Islet precursor cell (in vitro differentiated cells): Measurements from ENCODE around the gene SCO1.
"Not testable (repeated sequence)": the region's sequence is repeated elsewhere in the genome, so short reads cannot be mapped to it uniquely, and the experiment has no call there.

ENCODE experiments used
- DNase-seq: peaks from one replicate; pipeline ENCODE4 v3.0.0-alpha.2; 2018

The SCO1 gene

DNA sequence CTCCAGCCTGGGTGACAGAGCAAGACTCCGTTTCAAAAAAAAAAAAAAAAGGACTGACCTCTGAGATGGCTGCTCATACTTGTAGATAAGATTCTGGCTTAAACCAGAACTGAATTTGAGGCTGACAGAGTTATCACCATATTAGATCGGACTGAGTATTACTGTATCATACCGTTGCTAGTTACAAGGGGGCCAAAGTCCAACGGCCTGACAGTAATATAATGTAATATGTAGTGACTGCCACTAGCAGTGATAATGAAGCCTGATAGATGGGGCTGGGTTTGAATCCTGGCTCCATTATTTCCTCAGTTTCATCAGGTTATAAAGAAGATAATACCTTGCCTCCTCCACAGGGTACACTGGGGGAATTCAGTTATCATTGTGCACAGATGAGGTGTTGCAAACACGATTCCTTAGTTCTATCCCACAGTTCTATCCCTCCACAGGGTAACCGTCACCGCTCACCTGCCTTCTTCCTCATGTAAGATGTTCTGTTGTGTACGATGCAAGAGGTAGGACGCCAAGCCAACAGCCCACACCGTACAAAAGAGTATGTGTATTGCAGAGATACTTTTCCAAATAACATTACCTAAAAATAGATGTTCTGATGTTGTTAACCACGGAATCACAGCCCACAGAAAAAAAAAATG lies 27.3 kb upstream of the SCO1 start:
- DNase-seq, result no peak

DNA sequence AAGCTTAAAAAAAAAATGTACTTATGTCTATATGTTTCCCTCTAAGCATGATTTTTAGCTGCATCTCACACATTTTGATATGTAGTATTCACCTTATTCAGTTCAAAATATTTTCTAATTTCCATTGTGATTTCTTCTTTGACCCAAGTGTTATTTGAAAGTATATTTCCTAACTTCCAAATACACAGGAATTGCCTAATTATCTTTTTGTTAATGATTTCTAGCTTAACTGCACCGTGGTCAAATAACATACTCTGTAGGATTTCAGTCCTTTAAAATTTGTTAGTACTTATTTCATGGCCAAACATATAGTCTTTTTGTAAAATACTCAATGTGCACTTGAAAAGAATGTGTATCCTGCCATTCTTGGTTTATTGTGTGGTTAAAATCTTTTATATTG lies 21.2 kb upstream of the SCO1 start:
- no peak for DNase-seq

DNA sequence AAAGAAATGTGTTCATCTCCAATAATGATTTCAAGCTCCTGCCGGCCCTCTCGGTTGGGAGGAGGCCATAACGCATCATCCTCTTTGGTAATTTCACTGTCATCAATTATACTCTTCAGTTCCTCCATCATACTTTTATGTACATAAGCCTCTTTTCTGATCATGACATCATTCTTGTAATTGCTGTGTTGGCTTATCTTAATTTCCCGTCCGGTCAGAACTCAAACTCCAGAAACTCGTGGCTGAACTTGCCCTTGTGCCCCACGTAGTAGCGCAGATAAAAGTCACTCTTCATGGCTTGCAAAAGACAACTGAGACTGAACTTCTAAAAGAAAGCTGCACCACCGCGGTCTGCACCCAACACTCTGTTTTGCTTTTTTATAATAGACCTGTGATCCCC lies 18.9 kb upstream of the SCO1 start:
- no peak for DNase-seq

DNA sequence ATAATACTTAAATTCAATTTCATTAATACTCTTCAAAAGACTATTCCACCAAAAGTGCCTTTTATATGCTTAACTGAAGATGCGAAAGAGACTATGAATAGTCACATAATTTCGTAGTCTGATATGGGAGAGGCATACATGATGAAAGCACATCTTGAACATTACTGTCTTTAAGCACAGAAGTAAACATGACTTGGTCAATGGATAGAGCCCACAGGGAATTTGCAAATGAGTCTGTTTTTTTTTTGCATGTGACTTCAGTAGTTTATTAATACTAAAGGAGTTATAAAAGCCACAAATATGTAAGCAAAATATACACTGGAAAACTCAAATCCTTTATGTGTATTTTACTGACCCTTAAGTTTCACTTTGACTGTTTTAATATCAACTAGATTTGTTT lies 16.0 kb upstream of the SCO1 start:
- DNase-seq, result no peak

DNA sequence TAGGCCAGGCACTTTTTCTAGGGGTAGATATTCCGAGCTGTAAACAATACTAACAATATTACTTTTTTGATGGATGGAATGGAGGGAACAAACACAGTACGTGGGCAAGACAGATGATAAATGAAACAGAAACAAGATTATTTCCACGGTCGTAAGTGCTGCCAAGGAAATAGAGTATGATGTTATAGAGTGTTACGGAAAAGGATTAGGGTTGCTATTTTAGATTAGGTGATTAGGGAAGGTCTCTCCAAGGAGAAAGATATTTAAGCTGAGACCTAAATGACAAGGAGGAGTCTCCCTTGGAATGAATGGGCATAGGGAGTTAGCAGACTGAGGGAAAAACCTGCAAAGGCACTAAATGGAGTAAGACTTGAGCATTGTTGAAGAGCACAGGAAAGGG lies 8.4 kb upstream of the SCO1 start:
- DNase-seq, result no peak

DNA sequence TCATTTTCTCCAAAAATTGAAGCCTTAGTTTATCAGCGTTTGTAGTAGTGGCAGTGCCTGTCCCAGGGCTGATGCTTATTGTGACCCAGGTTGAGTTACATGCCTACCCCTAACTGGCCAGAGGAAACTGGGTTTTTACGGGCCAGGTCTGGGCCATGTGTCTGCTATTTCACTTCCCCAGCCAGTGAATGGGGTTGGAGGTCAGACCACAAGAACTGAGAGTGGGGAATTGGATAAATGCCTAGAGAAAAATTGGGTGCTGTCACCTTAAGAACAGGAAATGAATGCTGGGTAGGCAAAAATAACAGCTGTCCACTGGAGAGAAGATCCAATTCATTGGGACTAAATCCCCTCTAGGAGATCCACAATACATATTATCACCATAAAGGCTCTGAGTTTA lies 5.2 kb upstream of the SCO1 start:
- peak; percentile 70 for DNase-seq

DNA sequence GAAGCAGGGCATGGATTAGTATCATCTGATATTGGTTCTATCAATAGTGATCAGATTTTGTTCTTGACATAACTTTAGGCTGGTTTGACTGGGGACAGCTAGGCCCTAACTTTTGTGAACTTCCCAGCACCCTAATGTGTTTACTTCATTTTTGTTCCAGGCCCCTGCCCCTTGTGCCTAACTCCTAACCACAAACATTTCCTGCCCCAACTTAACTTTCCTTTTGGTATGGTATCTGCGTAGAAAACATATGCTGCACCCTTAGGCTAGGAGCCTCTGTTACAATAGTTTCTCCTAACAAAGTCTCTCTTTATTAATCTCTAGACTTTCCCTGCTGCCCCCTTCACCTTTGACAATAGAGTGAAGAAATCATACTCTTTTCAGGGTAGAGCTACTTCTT lies 2.5 kb upstream of the SCO1 start:
- DNase-seq, result no peak

DNA sequence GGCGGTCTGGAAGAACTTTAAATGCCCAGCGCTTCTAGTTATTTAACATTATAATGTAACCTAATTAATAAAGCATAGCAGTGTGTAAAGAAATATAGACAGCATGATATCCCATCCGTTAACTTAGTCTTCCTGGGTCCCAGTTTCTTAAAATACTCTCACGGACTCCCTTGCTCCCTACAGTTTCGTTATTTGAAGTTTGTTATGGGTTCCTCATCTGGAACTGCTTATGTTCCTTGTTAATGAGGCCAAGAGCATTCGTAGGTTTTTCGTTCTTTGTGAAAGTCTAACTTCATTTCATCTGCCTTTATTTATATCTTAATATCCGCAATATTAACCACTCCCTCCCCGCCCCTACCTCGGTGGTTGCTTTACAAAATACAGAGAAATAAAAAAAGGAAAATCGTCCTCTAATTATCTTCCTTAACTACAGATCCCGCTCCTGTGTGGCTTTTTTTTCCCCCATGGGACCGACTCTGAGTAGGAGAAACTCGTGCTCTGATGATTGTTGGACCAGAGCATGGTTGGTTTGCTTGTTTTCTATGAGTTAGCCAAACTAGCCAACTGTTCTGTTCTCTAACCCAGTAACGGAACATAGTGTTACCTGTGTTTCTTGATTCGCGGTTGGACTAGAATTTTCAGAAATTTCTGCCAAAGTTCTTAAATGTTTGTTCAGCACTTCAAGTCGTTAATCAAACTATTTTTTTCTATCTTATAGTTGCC lies 924 bp upstream of the SCO1 start:
- DNase-seq, result no peak

DNA sequence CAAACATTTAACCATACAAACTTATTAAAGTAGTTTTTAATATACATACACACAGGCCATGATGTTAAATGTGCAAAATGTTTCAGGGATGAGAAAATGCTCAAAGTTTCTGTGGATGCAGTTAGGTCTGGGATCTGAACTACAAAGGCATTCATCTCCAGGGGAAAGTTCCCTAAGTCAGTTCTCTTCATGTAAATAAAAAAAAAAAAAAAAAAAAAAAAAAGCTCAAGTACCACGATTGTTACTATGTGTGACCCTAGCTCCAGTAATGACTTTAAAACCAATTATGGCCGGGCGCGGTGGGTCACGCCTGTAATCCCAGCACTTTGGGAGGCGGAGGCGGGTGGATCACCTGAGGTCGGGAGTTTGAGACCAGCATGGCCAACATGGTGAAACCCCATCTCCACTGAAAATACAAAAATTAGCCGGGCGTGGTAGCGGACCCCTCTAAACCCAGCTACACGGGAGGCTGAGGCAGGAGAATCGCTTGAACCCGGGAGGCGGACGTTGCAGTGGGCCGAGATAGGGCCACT lies 1.4 kb downstream of the SCO1 start:
- DNase-seq, result not testable (repeated sequence)

DNA sequence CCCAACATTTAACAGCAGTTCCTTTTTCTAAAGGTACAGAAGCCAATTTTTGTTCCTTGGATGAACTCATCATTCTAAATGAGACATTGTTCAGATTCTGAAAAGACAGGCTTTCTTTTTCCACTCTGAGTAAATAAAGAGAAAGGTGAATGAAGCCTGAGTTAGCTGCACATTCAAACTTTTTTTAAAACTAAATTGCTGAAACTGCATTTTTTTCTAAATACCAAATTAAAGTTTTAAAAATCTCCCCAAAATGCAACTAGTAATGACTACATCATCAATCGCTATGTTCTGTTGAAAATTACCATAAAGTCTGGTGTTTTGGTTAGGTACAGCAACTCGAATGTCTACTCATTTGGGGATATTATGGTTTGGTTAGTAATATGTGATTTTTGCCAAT lies 9.8 kb downstream of the SCO1 start:
- DNase-seq, result no peak

DNA sequence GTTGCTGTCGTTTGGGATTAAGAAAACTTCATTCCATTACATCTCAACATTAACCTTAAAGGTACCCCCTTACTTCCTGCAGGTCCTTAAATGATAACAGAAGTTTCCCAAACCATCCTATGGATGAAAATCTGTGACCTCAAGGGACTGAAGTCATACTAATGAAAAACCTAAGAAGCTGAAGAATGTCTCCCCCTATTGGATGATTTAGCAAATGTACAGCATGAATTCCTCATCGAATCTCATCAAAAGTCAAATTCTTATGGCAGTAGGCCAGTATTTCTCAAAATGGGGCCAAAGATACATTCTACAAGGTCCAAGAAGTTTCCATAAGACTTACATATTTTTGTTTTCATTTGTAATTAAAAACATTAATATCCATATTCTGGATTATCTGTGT lies 13.5 kb downstream of the SCO1 start:
- no peak for DNase-seq

DNA sequence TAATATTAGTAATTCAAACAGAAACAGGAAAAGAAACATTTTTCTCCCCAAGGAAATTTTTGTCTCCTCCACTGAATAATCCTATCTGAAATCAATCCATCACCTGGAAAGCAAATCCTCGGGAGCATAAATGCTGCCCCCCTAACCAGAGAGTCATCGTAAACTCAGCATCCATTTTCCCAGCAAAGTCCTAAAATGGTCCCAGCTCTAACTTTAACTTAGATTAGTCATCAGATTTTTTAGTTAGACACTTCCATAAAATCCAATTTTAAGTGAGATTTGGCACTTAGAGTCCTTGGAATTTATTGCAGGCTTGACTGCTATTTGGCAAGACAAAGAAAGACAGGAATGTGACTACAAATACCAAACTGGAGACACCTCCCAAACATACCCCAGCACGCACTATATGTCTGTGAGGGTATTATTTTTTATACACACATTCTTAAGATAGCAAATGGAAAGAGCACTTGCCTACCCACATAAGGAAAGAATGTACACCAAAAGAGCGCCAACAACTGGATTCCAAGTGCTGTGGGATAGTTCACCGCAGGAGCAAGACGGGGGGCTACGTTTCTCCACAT lies 15.4 kb downstream of the SCO1 start:
- no peak for DNase-seq

DNA sequence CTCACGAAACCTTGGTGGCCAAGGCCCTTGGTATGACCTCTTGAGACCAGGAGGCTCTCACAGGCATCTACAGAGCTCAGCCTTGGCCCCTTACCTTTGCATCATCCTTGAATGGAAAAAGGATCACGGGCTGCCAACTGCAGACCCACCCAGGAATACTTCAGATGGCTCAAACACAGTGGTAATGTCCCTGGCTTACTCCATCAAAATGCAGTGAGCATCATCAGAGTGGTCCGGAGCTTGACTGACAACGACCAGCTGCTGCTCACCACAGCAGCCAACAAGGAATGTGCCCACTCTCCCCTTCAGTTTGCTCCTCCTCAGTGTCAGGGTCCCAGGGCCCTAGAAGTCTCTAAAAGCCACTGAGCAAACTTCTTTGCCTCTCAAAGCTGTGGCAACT lies 22.6 kb downstream of the SCO1 start:
- no peak for DNase-seq

DNA sequence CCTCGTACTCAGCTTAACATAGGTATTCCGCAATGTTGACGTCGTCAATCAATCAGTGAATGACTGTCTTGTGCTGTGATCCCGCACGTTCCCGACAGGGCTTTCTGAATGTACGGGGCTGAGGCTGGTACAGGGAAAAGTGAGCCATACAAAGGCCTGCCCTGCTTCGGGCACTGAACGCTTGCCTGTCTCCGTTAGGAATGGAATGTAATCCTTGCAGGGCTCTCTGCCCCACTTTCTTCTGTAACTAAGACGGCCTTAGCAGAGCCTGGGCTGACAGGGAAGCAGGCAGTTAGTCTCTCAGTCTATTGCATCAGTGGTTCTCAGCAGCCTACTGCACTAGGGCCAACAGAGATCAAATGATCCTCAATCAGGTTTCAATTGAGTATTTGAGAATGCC lies 24.0 kb downstream of the SCO1 start:
- DNase-seq, result peak; percentile 77

DNA sequence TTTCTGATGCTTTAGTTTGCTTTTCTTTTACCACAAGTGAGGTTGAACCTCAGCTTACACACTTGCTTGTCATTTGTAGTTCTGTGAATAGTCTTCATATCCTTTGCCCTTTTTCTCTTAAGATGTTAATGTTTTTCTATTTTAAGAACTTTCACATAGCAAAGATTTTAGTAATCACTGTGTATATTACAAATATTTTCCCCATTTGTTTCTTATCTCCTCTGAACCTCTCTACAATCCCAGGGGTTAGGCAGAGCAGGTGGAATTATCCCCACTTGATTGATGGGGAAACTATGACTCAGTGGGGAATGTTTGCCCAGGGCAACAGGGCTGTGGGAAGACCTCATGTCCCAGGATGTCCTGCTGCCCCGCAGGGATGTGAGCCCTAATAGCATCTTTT lies 28.6 kb downstream of the SCO1 start:
- peak; percentile 79 for DNase-seq

DNA sequence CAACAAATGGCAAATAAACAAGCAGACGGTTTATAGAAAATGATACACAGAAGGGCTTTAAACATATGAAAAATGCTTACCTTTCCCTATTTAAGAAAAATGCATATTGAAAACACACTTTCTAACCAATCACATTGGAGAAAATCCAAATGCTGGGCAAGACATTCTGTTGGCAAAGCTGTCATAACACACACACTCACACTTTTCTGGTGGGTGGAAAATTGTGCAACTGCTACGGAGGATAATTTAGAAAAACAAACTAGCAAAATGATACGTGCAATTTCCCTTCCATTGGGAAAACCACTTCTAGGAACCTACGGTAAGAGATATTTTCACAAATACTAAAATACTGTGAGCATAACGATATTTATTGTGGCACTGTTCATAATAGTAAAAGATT lies 30.4 kb downstream of the SCO1 start:
- DNase-seq, result no peak

DNA sequence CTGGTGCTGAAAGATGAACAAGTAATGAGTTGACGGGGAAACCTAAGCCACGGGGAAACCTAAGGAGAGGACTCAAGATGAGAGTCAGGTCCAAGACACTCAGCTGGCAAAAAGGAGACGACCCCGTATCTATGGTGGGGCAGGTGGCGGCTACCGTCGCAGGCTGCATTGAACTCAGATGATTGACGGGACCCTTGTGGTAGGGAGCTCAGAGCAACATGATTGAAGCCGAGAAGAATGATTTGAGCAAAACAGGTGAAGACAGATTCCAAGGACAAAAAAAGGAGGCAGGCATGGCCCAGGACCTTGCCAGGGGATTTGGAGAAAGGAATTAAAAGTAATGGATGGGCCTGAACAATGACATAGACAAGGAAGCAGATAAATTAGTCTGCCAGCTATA lies 32.8 kb downstream of the SCO1 start:
- no peak for DNase-seq

DNA sequence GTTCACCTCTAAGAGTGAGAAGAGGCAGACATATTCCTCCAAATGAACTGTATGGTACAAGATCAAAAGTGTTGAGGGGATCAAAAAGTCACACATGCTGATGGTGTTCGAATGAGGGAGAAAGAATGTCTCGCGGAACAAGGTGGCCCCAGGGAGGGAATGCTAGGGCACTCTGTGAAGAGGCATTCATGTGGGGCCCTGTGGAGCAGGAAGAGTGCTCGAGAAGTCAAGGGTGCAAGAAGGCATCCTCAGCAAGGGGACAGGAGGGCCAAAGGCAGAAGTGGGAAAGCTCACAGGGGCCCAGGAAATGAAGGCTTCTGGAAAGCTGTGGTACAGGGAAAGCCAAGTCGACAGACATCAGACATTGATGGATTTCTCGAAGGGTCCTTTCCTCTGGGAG lies 34.1 kb downstream of the SCO1 start:
- DNase-seq, result no peak

DNA sequence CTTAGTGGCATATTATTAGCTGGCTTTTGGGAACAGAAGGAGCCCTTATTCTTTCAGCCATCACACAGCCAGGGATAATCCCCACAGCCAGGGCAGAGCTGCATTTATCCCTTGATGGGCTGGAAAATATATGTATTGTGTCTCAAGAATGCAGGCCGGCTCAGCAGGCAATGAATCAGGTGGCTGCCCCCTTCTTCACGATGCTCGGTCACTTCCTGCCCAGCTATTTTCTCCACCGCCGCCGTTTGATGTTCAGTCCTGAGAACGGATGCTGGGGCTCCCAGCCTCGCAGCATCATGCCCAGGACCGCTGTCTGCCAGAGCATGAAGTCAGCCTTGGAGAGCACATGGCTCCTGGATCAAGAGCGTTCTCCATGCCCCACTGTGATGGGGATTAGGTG lies 35.9 kb downstream of the SCO1 start:
- DNase-seq, result no peak

DNA sequence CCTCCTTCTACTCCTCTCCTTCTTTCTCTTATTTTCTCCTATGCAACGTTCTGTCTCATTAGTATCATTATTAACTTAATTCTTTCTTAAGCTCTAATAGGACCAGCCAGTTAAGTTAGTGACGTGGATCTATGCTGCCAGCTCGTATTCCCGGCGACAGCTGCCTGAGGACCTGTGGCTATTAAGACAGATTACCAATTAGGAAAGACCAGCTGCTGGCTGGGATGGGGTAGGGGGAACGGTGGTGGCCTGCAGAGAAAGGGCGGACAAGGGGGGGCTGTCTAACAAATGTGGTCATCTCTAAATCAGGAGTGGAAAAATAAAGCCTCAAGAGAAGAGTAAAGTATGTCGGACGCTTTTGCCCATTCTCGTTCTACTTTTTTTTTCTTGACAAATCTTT lies 39.5 kb downstream of the SCO1 start:
- DNase-seq, result no peak

DNA sequence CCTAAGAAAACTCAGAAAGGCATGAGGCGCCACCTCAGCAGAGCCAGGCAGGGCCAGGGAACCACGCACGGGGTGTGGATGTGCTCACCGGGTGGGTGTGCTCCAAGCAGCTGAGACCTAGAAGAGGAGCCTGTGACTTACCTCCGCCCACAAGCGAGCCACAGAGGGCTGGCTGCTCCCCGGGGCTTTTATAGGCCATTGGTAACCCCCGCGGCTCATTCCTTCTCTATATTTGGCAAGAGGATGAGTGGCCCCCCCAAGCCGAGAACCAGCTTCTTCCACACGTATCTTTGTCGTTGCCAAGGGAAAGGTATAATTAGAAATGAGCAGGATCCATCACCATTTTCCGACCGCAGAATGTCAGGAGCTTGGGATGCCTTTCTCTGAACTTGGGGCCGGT lies 40.2 kb downstream of the SCO1 start, which contains the start of gene MYH3:
TSS of gene MYH3 (minus strand) at position 162 of the 400 bp plus-strand sequence. CDS start 2,245 bp downstream, outside the sequence.
- no peak for DNase-seq

DNA sequence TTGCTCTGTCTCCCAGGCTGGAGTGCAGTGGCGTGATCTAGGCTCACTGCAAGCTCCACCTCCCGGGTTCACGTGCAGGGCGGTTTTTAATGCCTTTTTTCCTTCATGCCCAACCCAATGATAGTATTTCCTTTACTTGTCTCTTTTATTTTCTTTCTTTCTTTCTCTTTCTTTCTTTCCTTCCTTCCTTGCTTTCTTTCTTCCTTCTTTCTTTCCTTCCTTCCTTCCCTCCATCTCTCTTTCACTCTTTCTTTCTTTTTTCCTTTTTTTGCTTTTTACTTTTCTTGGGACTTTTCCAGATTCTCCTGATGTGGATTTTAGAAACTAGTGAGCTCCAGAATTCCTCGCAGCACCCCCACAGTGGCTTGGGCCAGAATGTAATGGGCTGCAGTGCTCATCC lies 43.3 kb downstream of the SCO1 start:
- DNase-seq, result no peak

DNA sequence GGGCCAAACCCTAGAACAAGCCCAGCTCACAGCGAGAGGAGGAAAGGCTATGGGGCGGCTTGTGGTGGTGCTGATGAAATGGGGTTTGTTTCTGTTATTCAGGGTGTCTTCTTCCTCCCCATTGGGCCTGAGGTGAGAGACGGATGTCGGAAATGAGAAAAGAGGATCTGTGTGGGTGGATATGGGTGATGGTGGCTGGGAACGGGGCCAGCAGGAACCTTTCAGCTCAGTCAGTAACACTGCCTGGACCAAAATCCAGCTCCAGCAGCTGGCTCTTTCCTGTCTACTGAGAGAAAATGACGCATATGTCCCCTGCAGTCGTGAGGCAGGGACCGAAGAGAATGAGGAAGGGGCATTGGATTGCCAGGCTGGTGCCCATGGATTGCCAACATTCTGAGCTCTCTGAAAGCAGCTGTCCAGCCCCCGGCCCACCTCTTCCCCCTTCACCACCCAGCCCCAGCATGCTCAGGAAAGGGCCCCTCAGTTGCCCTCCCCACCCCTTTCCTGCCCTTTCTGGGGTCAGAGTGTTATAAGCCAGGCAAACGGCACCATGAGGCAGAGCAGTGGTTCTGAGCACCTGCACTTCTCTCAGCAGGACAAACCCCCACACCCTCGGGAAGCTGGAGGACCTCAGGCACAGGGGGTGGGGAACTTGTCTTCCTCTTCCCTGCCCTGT lies 44.2 kb downstream of the SCO1 start:
- no peak for DNase-seq

DNA sequence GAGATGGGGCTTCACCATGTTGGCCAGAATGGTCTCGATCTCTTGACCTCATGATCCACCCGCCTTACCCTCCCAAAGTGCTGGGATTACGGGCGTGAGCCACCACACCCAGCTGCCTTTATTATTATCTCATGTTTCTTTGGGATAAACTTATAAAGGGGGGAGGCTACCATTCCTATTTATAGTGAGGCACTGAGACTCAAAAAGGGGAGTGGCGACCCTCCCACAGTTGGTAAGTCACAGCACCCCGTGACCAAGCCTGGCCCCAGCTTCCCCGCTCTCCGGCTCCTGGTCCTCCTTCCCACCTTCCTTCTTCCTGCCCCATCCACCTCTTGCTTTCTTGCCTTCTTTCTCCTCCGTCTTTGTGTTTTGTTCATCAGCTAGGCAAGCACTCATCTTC lies 45.4 kb downstream of the SCO1 start:
- no peak for DNase-seq
